ENCODE measurements around the gene TM4SF1.

Gene TM4SF1

GRCh38 chr3:149388001-149388440 is 10.6 kb upstream of the TM4SF1 start:
- TF ChIP-seq CTCF (IDR thresholded peaks at IDR 0.05; ENCODE audit: extremely low read depth, missing control alignments): no peak
- no peak for DNase-seq (ENCODE audit: low spot score)

DNA sequence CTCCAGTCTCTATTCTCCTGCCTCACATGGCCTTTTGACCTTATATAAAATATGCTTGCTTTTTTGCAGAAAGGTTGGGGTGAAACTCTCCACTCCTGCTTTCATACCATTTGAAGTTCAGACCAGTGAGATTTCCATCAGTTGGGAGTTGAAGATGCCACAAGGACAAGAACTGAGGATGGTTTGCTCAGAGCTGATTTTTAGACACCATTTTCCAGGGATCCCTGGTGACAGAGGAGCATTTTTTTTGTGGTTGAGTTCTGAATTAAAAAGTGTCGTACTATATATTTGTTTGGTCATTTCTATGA is 8.8 kb upstream of the TM4SF1 start:
- DNase-seq (ENCODE audit: low spot score): no peak
- no peak for TF ChIP-seq CTCF (IDR thresholded peaks at IDR 0.05; ENCODE audit: extremely low read depth, missing control alignments)

GRCh38 chr3:149385617-149386298 is 8.3 kb upstream of the TM4SF1 start:
- no peak for TF ChIP-seq CTCF (IDR thresholded peaks at IDR 0.05; ENCODE audit: extremely low read depth, missing control alignments)
- DNase-seq (ENCODE audit: low spot score): no peak

- no peak for DNase-seq (ENCODE audit: low spot score)
- TF ChIP-seq CTCF (IDR thresholded peaks at IDR 0.05; ENCODE audit: extremely low read depth, missing control alignments): no peak
These were observed 7.5 kb upstream of the TM4SF1 start for GRCh38 chr3:149384911-149385321.

GRCh38 chr3:149384167-149384566 is 6.7 kb upstream of the TM4SF1 start:
- no peak for DNase-seq (ENCODE audit: low spot score)

GRCh38 chr3:149383703-149384102 is 6.3 kb upstream of the TM4SF1 start:
- no peak for DNase-seq (ENCODE audit: low spot score)
- no peak for TF ChIP-seq CTCF (IDR thresholded peaks at IDR 0.05; ENCODE audit: extremely low read depth, missing control alignments)

More at GRCh38 chr3:149384167-149384566, 6.7 kb upstream of the TM4SF1 start:
- TF ChIP-seq CTCF (IDR thresholded peaks at IDR 0.05; ENCODE audit: extremely low read depth, missing control alignments): no peak

- TF ChIP-seq CTCF (IDR thresholded peaks at IDR 0.05; ENCODE audit: extremely low read depth, missing control alignments): no peak
- DNase-seq (ENCODE audit: low spot score): no peak
These were observed 5.1 kb upstream of the TM4SF1 start for GRCh38 chr3:149382518-149382917.

Data from GM20000 (cell line).